Cardiac muscle cell (in vitro differentiated cells and primary cell): Measurements from ENCODE around the gene C14orf180. TPM values are rescaled to one million over a fixed set of nuclear protein-coding genes. Genes with fewer than 3 reads are reported as not detected.

ENCODE experiments used
- DNase-seq, 2 donors: peaks; one replicate each; pipeline versions ENCODE4 v3.0.0 to v3.0.0-alpha.2; 2010 to 2017; ENCODE audit warnings: low read depth in 1 of 2, low spot score in 1 of 2
- H3K27ac ChIP-seq: fragments of 200-600 bp; sonication (generic); 2 replicates; pipeline ENCODE4 v1.5.1; 2016
- H3K27me3 ChIP-seq: fragments of 200-600 bp; sonication (generic); 2 replicates; pipeline ENCODE4 v1.6.0; 2016; ENCODE audit warnings: control low read depth
- H3K36me3 ChIP-seq: fragments of 200-600 bp; sonication (generic); 2 replicates; pipeline ENCODE4 v1.5.1; 2016; ENCODE audit warnings: control low read depth
- H3K4me1 ChIP-seq: fragments of 200-600 bp; sonication (generic); 2 replicates; pipeline ENCODE4 v1.8.1; 2017; ENCODE audit warnings: low read depth, mild to moderate bottlenecking, mixed run types
- H3K4me3 ChIP-seq: fragments of 200-600 bp; sonication (generic); 2 replicates; pipeline ENCODE4 v1.5.1; 2016; ENCODE audit warnings: mild to moderate bottlenecking
- H3K9me3 ChIP-seq: fragments of 200-600 bp; sonication (generic); 2 replicates; pipeline ENCODE4 v1.5.1; 2017; ENCODE audit warnings: low read depth, mild to moderate bottlenecking, control low read depth
- CTCF ChIP-seq: IDR thresholded peaks from 2 replicates; pipeline ENCODE4 v1.5.1; 2012; ENCODE audit warnings: low read depth, mild to moderate bottlenecking, low read length
- polyA plus RNA-seq: library from polyadenylated mRNA; unstranded; fragments of >200 nt; fragmentation: Nextera tagmentation; extraction: Ambion mirVana; gene quantifications from 2 replicates; pipeline ENCODE4 v1.2.1, GENCODE V29; 2016
- total RNA-seq: library from RNA; depleted of rRNA; stranded (reverse); fragments of >200 nt; gene quantifications from 2 replicates; pipeline ENCODE4 v1.2.3, GENCODE V29; 2016

The C14orf180 gene
- total and polyA plus RNA-seq, 2 experiments from 2014 or later, result 17.1 to 19.7 TPM

GRCh38 chr14:104638190-104638589, 58.6 kb downstream of the C14orf180 start:
- Histone ChIP-seq H3K27ac (no peak overlapping the region), H3K4me1 (peaks cover 13% of the 10 kb centered on the region), H3K4me3 (no peak overlapping the region), H3K27me3 (no peaks in the 10 kb centered on the region), H3K9me3 (no peaks in the 10 kb centered on the region), H3K36me3 (no peaks in the 10 kb centered on the region)
- no peak for TF ChIP-seq CTCF
- DNase-seq, result peak in 1 of 2 donors; percentile 35

GRCh38 chr14:104638927-104639450, 59.4 kb downstream of the C14orf180 start:
- no peaks in the 10 kb centered on the region for H3K36me3 ChIP-seq
- TF ChIP-seq CTCF, result no peak
- no peak for DNase-seq

GRCh38 chr14:104639471-104639870, 59.9 kb downstream of the C14orf180 start:
- no peak overlapping the region for H3K4me3 ChIP-seq
- H3K36me3 ChIP-seq, result no peaks in the 10 kb centered on the region
- H3K27ac ChIP-seq, result no peak overlapping the region
- DNase-seq, result no peak
- no peaks in the 10 kb centered on the region for H3K9me3 ChIP-seq
- H3K4me1 ChIP-seq, result peaks cover 13% of the 10 kb centered on the region
- TF ChIP-seq CTCF, result no peak
- no peaks in the 10 kb centered on the region for H3K27me3 ChIP-seq

More at GRCh38 chr14:104638927-104639450, 59.4 kb downstream of the C14orf180 start:
- Histone ChIP-seq H3K4me1 (peaks cover 13% of the 10 kb centered on the region), H3K4me3 (no peak overlapping the region), H3K27ac (no peak overlapping the region), H3K27me3 (no peaks in the 10 kb centered on the region), H3K9me3 (no peaks in the 10 kb centered on the region)

Other genes with a start within 250 kb of the C14orf180 start
- gene TMEM179, start 25.0 kb downstream of the C14orf180 start, total RNA-seq, result 3.6 and 6.9 TPM in 2 replicates
- 4.7 and 8.6 TPM in 2 replicates for gene TMEM179, start 25.0 kb downstream of the C14orf180 start, polyA plus RNA-seq
- gene INF2, start 109.9 kb downstream of the C14orf180 start, total RNA-seq, result 36.5 and 62.4 TPM in 2 replicates
- 14.1 and 14.5 TPM in 2 replicates for gene INF2, start 109.9 kb downstream of the C14orf180 start, polyA plus RNA-seq
- gene ADSS1, start 144.5 kb downstream of the C14orf180 start, total RNA-seq, result 53.8 and 63.8 TPM in 2 replicates
- 53.4 and 73.3 TPM in 2 replicates for gene ADSS1, start 144.5 kb downstream of the C14orf180 start, polyA plus RNA-seq
- 217 and 278 TPM in 2 replicates for gene SIVA1, start 173.4 kb downstream of the C14orf180 start, total RNA-seq
- 124 and 145 TPM in 2 replicates for gene SIVA1, start 173.4 kb downstream of the C14orf180 start, polyA plus RNA-seq
- 173 and 190 TPM in 2 replicates for gene AKT1, start 216.0 kb downstream of the C14orf180 start, total RNA-seq
- gene AKT1, start 216.0 kb downstream of the C14orf180 start, polyA plus RNA-seq, result 218 and 242 TPM in 2 replicates
- gene ZBTB42, start 221.3 kb downstream of the C14orf180 start, total RNA-seq, result 14.4 and 26.4 TPM in 2 replicates
- gene ZBTB42, start 221.3 kb downstream of the C14orf180 start, polyA plus RNA-seq, result 7.6 and 9.6 TPM in 2 replicates